ENCODE data around the gene EFCC1.
A peak's percentile ranks its signal among the peaks of the same experiment; 100 is the strongest.
"Not testable (repeated sequence)": the region's sequence is repeated elsewhere in the genome, so short reads cannot be mapped to it uniquely, and the experiment has no call there.

The EFCC1 gene

GRCh38 chr3:129059311-129059958, 58.3 kb downstream of the EFCC1 start:
- DNase-seq: no peak

GRCh38 chr3:129060276-129061022, 59.3 kb downstream of the EFCC1 start, which contains the start of gene GP9:
Gene GP9, plus strand, starts transcription at chr3:129060779. Its CDS starts 961 bp downstream, at chr3:129061740.
- no peak for DNase-seq

DNA sequence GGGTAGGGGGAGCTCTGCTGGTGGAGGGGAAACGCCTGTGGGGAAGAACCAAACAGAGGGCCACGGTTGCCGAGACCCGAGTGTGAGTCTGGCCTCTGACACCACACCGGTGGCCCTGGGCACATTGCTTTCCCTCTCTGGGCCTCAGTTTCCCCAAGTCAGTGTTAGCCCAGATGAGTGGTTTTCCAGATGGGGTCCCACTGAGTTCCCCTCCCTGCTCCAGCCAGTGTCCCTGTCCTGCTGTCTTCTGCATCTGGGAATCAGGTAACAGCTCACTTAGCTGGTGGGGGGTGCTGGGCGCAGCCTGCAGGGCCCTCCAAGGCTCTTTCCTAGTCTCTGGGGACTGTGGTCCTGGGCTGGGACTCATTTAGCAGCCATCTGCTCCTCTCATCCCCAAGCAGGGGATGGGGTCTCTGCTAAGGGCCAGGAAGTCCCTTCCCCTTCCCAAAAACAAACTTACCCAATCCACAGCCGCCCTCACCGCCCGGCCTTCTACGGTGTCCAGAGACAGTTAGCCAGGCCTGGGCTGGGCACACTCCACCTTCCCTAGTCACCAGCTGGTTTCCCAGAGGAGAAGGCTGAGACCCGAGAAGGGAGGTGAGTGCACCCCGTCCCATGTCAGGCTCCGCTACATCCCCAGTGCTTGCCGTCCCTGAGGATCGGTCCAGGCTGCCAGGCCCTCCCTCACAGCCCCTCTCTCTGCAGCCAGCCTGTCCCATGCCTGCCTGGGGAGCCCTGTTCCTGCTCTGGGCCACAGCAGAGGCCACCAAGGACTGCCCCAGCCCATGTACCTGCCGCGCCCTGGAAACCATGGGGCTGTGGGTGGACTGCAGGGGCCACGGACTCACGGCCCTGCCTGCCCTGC, 60.2 kb downstream of the EFCC1 start:
- no peak for DNase-seq

GRCh38 chr3:129061888-129062834, 61.1 kb downstream of the EFCC1 start:
- no peak for DNase-seq

DNA sequence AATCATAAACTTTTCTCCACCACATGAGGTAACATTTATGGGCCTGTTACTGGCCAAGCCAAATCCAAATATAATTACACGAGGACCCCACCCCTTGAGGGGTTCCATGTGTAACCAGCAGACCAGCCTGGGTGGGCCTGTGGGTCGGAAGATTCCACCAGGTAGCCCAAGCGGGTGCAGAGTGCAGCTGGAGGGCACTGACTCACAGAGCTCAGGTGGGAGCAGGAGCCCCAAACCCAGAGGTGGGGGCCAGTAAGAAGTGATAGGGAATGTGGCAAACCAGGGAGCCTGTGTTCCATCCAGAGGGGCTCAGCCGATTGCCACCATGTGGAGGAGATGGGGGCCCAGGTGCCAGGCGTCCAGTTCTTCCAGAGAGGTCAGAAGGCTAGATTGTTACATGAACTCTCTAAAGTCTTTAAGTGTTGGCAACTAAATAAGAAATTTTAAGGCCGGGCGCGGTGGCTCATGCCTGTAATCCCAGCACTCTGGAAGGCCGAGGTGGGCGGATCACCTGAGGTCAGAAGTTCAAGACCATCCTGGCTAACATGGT, 62.1 kb downstream of the EFCC1 start:
- DNase-seq: no peak

GRCh38 chr3:129063841-129064482, 62.9 kb downstream of the EFCC1 start:
- no peak for DNase-seq

DNA sequence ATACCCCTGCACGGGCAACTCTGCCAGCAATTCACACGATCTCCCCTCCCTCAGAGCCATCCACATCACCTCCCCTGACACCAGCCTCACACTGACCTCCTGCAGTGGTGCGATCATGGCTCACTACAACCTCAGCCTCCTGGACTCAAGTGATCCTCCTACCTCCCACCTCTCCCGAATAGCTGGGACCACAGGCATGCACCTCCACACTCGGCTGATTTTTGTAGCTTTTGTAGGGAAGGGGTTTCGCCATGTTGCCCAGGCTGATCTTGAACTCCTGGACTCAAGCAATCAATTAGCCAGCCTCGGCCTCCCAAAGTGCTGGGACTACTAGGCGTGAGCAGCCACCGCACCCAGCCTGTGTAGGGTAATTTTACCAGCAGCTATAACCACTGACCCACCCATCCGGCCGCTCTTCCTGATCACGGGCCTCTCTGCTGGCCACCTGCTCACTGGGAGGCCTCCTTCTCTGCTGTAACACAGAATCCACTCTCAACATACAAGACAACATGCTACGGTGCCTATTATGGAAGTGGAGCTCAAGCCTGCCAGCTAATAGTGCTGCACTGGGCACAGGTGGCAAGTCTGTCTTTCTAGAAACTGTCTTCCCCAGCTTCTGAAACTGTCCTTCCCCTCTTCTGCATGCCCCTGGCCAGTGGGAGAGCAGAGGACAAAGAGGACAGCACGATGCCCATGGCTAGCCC, 64.1 kb downstream of the EFCC1 start:
- no peak for DNase-seq

DNA sequence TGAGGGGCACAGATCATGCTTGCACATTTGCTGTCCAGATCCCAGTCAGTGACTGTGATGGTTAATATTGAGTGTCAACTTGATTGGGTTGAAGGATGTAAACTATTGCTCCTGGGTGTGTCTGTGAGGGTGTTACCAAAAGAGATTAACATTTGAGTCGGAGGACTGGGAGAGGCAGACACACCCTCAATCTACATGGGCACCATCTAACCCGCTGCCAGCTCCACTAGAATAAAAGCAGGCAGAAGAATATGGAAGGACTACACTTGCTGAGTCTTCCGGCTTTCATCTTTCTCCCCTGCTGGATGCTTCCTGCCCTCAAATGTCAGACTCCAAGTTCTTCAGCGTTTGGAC, 64.6 kb downstream of the EFCC1 start:
- DNase-seq: no peak

DNA sequence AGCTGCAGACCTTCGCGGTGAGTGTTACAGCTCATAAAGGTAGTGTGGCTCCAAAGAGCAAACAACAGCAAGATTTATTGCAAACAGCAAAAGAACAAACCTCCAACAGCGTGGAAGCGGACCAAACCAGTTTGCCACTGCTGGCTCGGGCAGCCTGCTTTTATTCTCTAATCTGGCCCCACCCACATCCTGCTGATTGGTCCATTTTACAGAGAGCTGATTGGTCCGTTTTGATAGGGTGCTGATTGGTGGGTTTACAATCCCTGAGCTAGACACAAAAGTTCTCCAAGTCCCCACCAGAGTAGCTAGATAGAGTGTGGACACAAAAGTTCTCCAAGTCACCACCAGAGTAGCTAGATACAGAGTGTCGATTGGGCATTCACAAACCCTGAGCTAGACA, 66.6 kb downstream of the EFCC1 start:
- DNase-seq: peak; percentile 7

GRCh38 chr3:129068291-129068886, 67.3 kb downstream of the EFCC1 start:
- DNase-seq: no peak

GRCh38 chr3:129069313-129070085, 68.4 kb downstream of the EFCC1 start:
- DNase-seq: not testable (repeated sequence)

DNA sequence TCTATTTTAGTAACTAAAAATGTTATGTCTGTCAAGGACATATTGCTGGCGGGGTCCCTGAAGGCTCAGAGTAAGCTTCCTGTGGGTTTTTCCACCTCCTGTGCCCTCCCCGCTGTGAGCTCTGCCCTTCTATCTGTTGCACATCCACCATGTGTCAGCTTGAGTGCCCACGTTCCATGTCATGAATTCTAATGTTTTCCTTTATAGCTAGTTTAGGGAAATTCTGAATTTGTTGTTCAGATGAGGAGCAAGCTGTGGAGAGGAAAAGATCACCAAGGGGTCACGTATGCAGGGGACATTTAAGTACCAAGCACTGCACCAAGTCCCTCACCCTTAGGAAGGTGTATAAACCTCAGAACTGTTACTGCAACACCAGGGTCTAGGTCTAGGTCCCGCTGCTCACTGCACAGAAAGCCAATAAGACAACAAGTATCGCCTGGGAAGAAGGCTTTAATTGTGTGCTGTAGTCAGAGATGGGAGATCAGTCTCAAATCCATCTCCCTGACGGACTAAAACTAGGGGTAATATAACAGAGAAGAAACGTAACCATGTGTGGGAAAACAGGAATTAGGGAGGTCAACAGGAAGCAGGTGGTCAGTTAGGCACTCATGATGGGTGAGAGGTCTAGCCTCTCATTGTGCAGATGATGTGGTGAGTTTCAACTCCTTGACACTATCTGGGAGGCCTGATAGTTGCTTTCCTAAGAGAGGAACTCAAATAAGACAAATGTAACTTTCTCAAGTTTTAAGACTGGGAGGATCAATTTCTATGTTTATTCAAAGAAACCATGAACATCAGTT, 69.2 kb downstream of the EFCC1 start:
- no peak for DNase-seq

GRCh38 chr3:129077222-129077621, 76.1 kb downstream of the EFCC1 start:
- no peak for DNase-seq

GRCh38 chr3:129078510-129078909, 77.4 kb downstream of the EFCC1 start:
- no peak for DNase-seq

DNA sequence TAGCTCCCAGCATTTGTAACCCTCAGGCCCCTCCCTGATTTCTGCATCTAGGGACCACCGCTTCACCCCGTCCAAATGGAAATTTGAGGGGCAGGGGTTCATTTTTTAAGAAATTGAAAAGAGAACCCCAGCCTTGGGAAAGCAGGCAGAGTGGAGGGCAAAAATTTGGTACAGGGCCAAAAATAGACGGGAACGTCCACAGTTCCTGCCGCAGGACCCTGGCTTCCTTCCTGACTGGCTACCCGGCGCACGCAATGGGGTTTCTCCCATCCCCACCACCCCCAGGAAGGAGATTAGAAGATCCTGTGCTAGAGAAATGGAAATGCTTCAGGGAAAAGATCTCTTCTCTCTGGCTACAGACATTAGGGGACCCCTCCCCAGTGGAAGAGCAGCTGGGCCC, 80.4 kb downstream of the EFCC1 start:
- no peak for DNase-seq

- DNase-seq: no peak
These were observed 80.9 kb downstream of the EFCC1 start for GRCh38 chr3:129082026-129082425.

GRCh38 chr3:129084501-129084900, 83.4 kb downstream of the EFCC1 start:
- DNase-seq: no peak

- no peak for DNase-seq
These were observed 84.1 kb downstream of the EFCC1 start for GRCh38 chr3:129085165-129085715.

DNA sequence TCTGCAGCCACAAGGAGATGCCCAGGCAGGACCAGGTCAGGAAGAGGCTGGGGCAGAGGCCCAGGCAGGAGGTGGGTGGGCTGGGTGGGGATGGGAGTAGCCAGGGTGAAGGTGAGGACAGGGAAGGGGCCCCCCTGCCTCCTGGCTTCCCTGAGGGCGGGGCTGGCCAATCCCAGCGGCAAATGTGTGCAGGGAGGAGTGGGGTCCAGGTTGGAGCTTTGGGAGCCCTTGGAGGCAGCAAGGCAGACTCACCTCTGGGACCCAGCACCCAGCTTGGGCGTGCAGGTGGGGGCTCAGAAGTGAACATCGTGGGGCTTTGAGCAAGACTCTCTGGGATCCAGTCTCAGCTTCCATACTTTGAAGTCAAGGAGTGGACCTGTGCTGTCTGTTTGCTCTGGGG, 84.7 kb downstream of the EFCC1 start:
- no peak for DNase-seq
